Hepatocyte (in vitro differentiated cells): ENCODE data around the gene SLC37A1. TPM values are rescaled to one million over a fixed set of nuclear protein-coding genes. Genes with fewer than 3 reads are reported as not detected.

ENCODE experiments used
- DNase-seq: peaks from one replicate; pipeline ENCODE4 v3.0.0-alpha.2; 2016; ENCODE audit warnings: low spot score
- H2AFZ ChIP-seq: fragments of 200-600 bp; sonication (generic); 2 replicates; pipeline ENCODE4 v1.6.0; 2016; ENCODE audit warnings: antibody characterized with exemption, mild to moderate bottlenecking
- H3K27ac ChIP-seq: fragments of 200-600 bp; sonication (generic); 2 replicates; pipeline ENCODE4 v1.5.1; 2016; ENCODE audit warnings: mild to moderate bottlenecking
- H3K27me3 ChIP-seq: fragments of 200-600 bp; sonication (generic); 2 replicates; pipeline ENCODE4 v1.6.1; 2016
- H3K36me3 ChIP-seq: fragments of 200-600 bp; sonication (generic); replicated peaks from 2 replicates; pipeline ENCODE4 v1.5.1; 2016; ENCODE audit warnings: low read depth; ENCODE audit not compliant: insufficient read depth
- H3K4me1 ChIP-seq: fragments of 200-600 bp; sonication (generic); 2 replicates; pipeline ENCODE4 v1.5.1; 2016; ENCODE audit warnings: mild to moderate bottlenecking, moderate library complexity; ENCODE audit not compliant: insufficient read depth
- H3K4me2 ChIP-seq: fragments of 200-600 bp; sonication (generic); 2 replicates; pipeline ENCODE4 v1.6.0; 2016
- H3K4me3 ChIP-seq: fragments of 200-600 bp; sonication (generic); 2 replicates; pipeline ENCODE4 v1.5.1; 2016; ENCODE audit warnings: mild to moderate bottlenecking
- H3K79me2 ChIP-seq: fragments of 200-600 bp; sonication (generic); 2 replicates; pipeline ENCODE4 v1.6.0; 2017; ENCODE audit warnings: mild to moderate bottlenecking
- H3K9me2 ChIP-seq: fragments of 200-600 bp; sonication (generic); replicated peaks from 2 replicates; pipeline ENCODE4 v1.6.0; 2017; ENCODE audit warnings: mild to moderate bottlenecking; ENCODE audit not compliant: insufficient read depth
- H3K9me3 ChIP-seq: fragments of 200-600 bp; sonication (generic); 2 replicates; pipeline ENCODE4 v1.5.1; 2016; ENCODE audit warnings: low read depth, mild to moderate bottlenecking
- H4K20me1 ChIP-seq: fragments of 200-600 bp; sonication (generic); 2 replicates; pipeline ENCODE4 v1.6.0; 2016; ENCODE audit warnings: mild to moderate bottlenecking; ENCODE audit not compliant: insufficient read depth, poor library complexity, severe bottlenecking
- EZH2 ChIP-seq: fragments of 200-600 bp; sonication (generic); IDR thresholded peaks from 2 replicates; pipeline ENCODE4 v1.6.1; 2016; ENCODE audit warnings: antibody characterized with exemption, mild to moderate bottlenecking, borderline replicate concordance
- EZH2phosphoT487 ChIP-seq: fragments of 200-600 bp; sonication (generic); IDR thresholded peaks from one replicate; pipeline ENCODE4 v1.6.1; 2018; ENCODE audit warnings: antibody characterized with exemption, mild to moderate bottlenecking, low read depth, moderate library complexity; ENCODE audit not compliant: unreplicated experiment, severe bottlenecking
- WGBS: methylation state at CpG from one replicate; pipeline ENCODE4 v1.1.6; 2016; ENCODE audit warnings: low lambda C conversion rate; ENCODE audit errors: missing lambda C conversion rate; 5-methylcytosine and 5-hydroxymethylcytosine counted together
- polyA plus RNA-seq: library from polyadenylated mRNA; unstranded; fragments of >200 nt; fragmentation: Nextera tagmentation; extraction: Ambion mirVana; gene quantifications from 2 replicates; pipeline ENCODE4 v1.2.1, GENCODE V29; 2016
- total RNA-seq: library from RNA; depleted of rRNA; stranded (reverse); fragments of >200 nt; gene quantifications from 2 replicates; pipeline ENCODE4 v1.2.3, GENCODE V29; 2014
- TF ChIP-seq, protein P1 (sequence below): fragments of 200-600 bp; sonication (generic); IDR thresholded peaks from 2 replicates; pipeline ENCODE4 v1.5.1; 2016; ENCODE audit warnings: antibody characterized with exemption, mild to moderate bottlenecking; ENCODE audit not compliant: poor library complexity

SLC37A1 gene
- total and polyA plus RNA-seq, 2 experiments from 2014 or later: 17.9 to 18.5 TPM

DNA sequence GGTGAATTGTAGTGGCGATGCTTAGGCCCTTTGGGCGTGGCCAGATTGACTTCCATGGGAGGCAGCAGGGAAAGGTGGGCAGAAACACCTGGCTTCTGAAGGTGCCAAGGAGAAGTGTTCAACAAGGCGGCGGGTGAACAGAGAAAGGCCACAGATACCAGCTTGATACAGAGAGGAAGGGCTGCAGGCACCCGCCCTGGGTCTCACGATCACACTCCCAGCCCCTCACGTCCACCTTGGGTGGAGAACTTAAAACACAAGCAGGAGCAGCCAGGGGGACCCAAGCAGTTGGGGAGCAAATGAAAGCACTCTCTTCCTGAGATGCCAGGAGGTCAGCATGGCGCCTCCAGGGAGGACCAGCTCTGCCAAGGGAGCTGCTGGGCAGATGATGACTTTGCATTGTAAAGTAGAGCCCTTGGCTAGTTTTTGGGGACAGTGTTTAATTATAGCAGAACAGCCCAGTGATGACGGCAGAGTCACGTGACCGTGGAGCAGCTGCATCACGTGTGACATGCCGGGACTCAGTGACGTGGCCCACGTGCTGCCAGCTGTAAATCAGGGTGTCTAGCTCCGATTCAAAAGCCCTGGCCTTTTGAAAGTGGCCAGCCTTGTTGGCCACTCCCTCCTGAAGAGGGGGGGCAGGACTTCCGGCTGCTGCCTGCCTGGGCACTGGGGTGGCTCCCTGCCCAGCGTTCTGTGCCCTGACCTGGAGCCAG lies 19.0 kb downstream of the SLC37A1 start:
- H3K79me2 ChIP-seq: peaks cover 30% of the 10 kb centered on the region
- no peaks in the 10 kb centered on the region for H3K9me2 ChIP-seq
- no peak for DNase-seq
- H4K20me1 ChIP-seq: no peaks in the 10 kb centered on the region
- TF ChIP-seq EZH2phosphoT487 (no peak), EZH2 (no peak)
- TF ChIP-seq, protein P1, sequence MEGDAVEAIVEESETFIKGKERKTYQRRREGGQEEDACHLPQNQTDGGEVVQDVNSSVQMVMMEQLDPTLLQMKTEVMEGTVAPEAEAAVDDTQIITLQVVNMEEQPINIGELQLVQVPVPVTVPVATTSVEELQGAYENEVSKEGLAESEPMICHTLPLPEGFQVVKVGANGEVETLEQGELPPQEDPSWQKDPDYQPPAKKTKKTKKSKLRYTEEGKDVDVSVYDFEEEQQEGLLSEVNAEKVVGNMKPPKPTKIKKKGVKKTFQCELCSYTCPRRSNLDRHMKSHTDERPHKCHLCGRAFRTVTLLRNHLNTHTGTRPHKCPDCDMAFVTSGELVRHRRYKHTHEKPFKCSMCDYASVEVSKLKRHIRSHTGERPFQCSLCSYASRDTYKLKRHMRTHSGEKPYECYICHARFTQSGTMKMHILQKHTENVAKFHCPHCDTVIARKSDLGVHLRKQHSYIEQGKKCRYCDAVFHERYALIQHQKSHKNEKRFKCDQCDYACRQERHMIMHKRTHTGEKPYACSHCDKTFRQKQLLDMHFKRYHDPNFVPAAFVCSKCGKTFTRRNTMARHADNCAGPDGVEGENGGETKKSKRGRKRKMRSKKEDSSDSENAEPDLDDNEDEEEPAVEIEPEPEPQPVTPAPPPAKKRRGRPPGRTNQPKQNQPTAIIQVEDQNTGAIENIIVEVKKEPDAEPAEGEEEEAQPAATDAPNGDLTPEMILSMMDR: no peak
- H3K27me3 ChIP-seq: no peaks in the 10 kb centered on the region
- no peak overlapping the region for H3K4me3 ChIP-seq
- peaks cover 4% of the 10 kb centered on the region for H3K4me1 ChIP-seq
- no peaks in the 10 kb centered on the region for H3K9me3 ChIP-seq
- no peak overlapping the region for H2AFZ ChIP-seq
- no peaks in the 10 kb centered on the region for H3K36me3 ChIP-seq
- 94% methylated on average over 18 of the region's 18 CpGs for WGBS
- H3K4me2 ChIP-seq: no peak overlapping the region
- H3K27ac ChIP-seq: no peak overlapping the region

DNA sequence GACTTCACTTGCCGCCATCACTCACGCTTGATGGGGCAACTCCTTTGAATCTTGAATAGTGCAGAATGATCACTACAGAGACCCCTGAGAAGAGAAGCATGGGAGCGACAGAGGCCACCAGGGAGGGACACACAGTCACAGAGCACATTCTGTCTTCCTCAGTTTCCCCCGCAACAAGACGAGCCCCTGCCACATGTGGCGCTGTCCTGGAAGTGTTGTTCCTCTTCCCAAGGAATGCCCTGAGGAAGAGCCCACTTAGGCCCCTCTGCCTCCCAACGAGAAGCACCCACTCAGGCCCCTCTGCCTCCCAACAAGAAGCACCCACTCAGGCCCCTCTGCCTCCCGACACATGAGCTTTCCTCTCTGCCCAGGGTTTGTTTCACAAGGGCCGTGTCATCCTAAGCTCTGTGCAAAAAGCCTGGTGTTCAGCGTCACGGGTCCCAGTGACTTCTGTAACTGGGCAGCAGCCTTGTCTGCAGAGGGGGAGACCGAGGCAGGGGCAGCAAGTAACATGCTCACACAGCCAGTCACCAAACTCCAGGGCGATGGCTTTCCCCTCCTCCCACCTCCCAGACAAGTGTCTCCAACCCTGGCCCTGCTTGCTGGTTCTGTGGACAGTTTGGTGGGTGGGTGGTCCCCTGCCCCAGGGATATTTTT lies 19.8 kb downstream of the SLC37A1 start:
- Histone ChIP-seq H3K4me1 (peaks cover 4% of the 10 kb centered on the region), H3K27me3 (no peaks in the 10 kb centered on the region), H3K9me3 (no peaks in the 10 kb centered on the region), H3K4me2 (no peak overlapping the region), H3K36me3 (no peaks in the 10 kb centered on the region), H3K9me2 (no peaks in the 10 kb centered on the region), H4K20me1 (no peaks in the 10 kb centered on the region), H2AFZ (no peak overlapping the region), H3K4me3 (no peak overlapping the region), H3K79me2 (peaks cover 24% of the 10 kb centered on the region), H3K27ac (no peak overlapping the region)
- no peak for DNase-seq
- TF ChIP-seq, protein P1: no peak
- TF ChIP-seq EZH2phosphoT487 (no peak), EZH2 (no peak)
- 95% methylated on average over 13 of the region's 13 CpGs for WGBS

DNA sequence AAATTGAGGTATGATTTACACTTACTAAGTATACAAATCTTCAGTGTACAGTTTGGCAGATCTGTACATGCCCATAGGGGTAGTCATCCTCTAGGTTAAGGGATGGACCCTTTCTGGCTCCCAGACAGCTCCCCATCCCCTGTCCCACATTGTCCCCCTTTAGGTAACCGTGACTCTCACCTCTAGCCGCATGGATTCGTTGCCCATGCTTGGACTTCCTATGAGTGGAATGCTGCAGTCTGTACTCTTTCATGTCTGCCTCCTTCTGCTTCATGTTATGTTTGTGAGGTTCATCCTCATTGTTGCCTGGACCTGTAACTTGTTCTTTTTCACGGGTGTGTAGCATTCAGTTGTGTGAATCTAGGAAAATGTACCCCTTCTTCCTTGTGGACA lies 20.3 kb downstream of the SLC37A1 start:
- H3K4me1 ChIP-seq: peaks cover 4% of the 10 kb centered on the region
- H3K36me3 ChIP-seq: no peaks in the 10 kb centered on the region
- H3K4me2 ChIP-seq: no peak overlapping the region
- TF ChIP-seq EZH2 (no peak), EZH2phosphoT487 (no peak)
- TF ChIP-seq, protein P1: no peak
- H4K20me1 ChIP-seq: no peaks in the 10 kb centered on the region
- no peaks in the 10 kb centered on the region for H3K9me2 ChIP-seq
- no peaks in the 10 kb centered on the region for H3K9me3 ChIP-seq
- peaks cover 22% of the 10 kb centered on the region for H3K79me2 ChIP-seq
- no peak overlapping the region for H2AFZ ChIP-seq
- no peak for DNase-seq
- no peaks in the 10 kb centered on the region for H3K27me3 ChIP-seq
- 91% methylated on average over 4 of the region's 4 CpGs for WGBS
- H3K27ac ChIP-seq: no peak overlapping the region
- H3K4me3 ChIP-seq: no peak overlapping the region
